CD4-positive, alpha-beta T cell (primary cell): ENCODE measurements around the gene ARHGAP26. TPM values are rescaled to one million over a fixed set of nuclear protein-coding genes. Genes with fewer than 3 reads are reported as not detected.
A peak's percentile ranks its signal among the peaks of the same experiment; 100 is the strongest.

Source experiments
- ATAC-seq: fragments of 200-7000 bp; cut with Tn5 transposase; one replicate; pipeline ENCODE4 v1.10.0; 2022; ENCODE audit warnings: mild to moderate bottlenecking; ENCODE audit not compliant: poor library complexity
- CTCF ChIA-PET: fragments of 350-600 bp; sonication (Branson Sonifier 250); formaldehyde crosslinking; loops from one replicate; lab custom pipeline; 2021; ENCODE audit warnings: antibody characterized with exemption, inconsistent platforms; lab: Charles Lee
- POLR2A ChIA-PET: fragments of 350-600 bp; sonication (Branson Sonifier 250); formaldehyde crosslinking; loops from one replicate; lab custom pipeline; 2021; ENCODE audit warnings: antibody characterized with exemption, inconsistent platforms; lab: Charles Lee
- DNase-seq, 14 experiments: peaks; one replicate each; pipeline ENCODE4 v3.0.0-alpha.2; 2013 to 2020; ENCODE audit warnings: mixed read lengths in 2 of 14
- H3K27ac ChIP-seq, 2 donors: one replicate each; pipeline versions ENCODE4 v1.5.1 to v1.7.0; 2013; ENCODE audit warnings: low read length in 2 of 2, low read depth in 1 of 2, mild to moderate bottlenecking in 1 of 2
- H3K27me3 ChIP-seq, 2 experiments: 1 replicate in 1 of 2; 2 replicates in 1 of 2; pipeline versions ENCODE4 v1.6.1 to v1.7.0; 2013; ENCODE audit warnings: low read length in 2 of 2, control low read depth in 1 of 2, mild to moderate bottlenecking in 1 of 2, moderate library complexity in 1 of 2; ENCODE audit not compliant: insufficient read depth in 2 of 2, control insufficient read depth in 1 of 2
- H3K36me3 ChIP-seq: one replicate; pipeline ENCODE4 v1.6.1; 2013; ENCODE audit warnings: low read length, control low read depth; ENCODE audit not compliant: insufficient read depth
- H3K4me1 ChIP-seq: one replicate; pipeline ENCODE4 v1.6.1; 2013; ENCODE audit warnings: low read length, control low read depth; ENCODE audit not compliant: insufficient read depth
- H3K4me3 ChIP-seq: one replicate; pipeline ENCODE4 v1.5.1; 2013; ENCODE audit warnings: mild to moderate bottlenecking, low read length, moderate library complexity
- H3K9me3 ChIP-seq, 2 experiments: 1 replicate in 1 of 2; 2 replicates in 1 of 2; pipeline versions ENCODE4 v1.6.1 to v1.7.0; 2013; ENCODE audit warnings: low read length in 2 of 2, mild to moderate bottlenecking in 2 of 2, control low read depth in 1 of 2, moderate library complexity in 1 of 2; ENCODE audit not compliant: control insufficient read depth in 1 of 2, insufficient read depth in 1 of 2
- H3K27ac Mint-ChIP-seq: one replicate; pipeline ENCODE4 v1.8.0; 2020; ENCODE audit warnings: mixed read lengths
- H3K27me3 Mint-ChIP-seq: one replicate; pipeline ENCODE4 v1.8.0; 2021; ENCODE audit warnings: mixed read lengths
- H3K36me3 Mint-ChIP-seq: one replicate; pipeline ENCODE4 v1.8.0; 2021; ENCODE audit warnings: low read depth, mixed read lengths
- H3K4me1 Mint-ChIP-seq: one replicate; pipeline ENCODE4 v1.8.0; 2021; ENCODE audit warnings: low read depth, mixed read lengths
- H3K4me3 Mint-ChIP-seq: one replicate; pipeline ENCODE4 v1.8.0; 2020; ENCODE audit warnings: mild to moderate bottlenecking, mixed read lengths
- H3K9me3 Mint-ChIP-seq: one replicate; pipeline ENCODE4 v1.8.0; 2020; ENCODE audit warnings: mixed read lengths
- CTCF ChIP-seq: fragments of 200-600 bp; IDR thresholded peaks from one replicate; pipeline ENCODE4 v1.8.0; 2022; ENCODE audit warnings: antibody characterized with exemption, mild to moderate bottlenecking
- intact Hi-C, 2 experiments: fragments of 100-400 bp; cut with DNase I in 1 of 2; cut with micrococcal nuclease in 1 of 2; formaldehyde crosslinking; loops; one replicate each; pipeline versions ENCODE4 v1.15.1 to v1.9.0; 2023 to 2025; cut with DNase I, micrococcal nuclease
- total RNA-seq, 174 experiments: library from RNA in 2 of 174; stranded (reverse) in 2 of 174; gene quantifications; one replicate each; pipeline ENCODE4 v1.2.3 and lab custom pipeline; 2021 to 2026

Gene ARHGAP26
- total RNA-seq, 2 experiments from 2014 or later, result 24.9 to 27.3 TPM

GRCh38 chr5:142826741-142827492 is 56.7 kb downstream of the ARHGAP26 start:
- intact Hi-C loops, result no loop called here
- no peak for TF ChIP-seq CTCF

GRCh38 chr5:142827934-142828576 is 57.9 kb downstream of the ARHGAP26 start:
- H3K27ac Mint-ChIP-seq, result no peak overlapping the region
- Histone ChIP-seq H3K27me3 (no peaks in the 10 kb centered on the region), H3K27ac (no peak overlapping the region), H3K4me3 (no peak overlapping the region), H3K36me3 (no peaks in the 10 kb centered on the region), H3K9me3 (no peaks in the 10 kb centered on the region), H3K4me1 (peaks cover 19% of the 10 kb centered on the region)
- peaks cover 74% of the 10 kb centered on the region for H3K4me1 Mint-ChIP-seq
- CTCF ChIA-PET, result no interaction called here
- H3K9me3 Mint-ChIP-seq, result no peaks in the 10 kb centered on the region
- DNase-seq (no peak), ATAC-seq (no peak)
- intact Hi-C loops, result no loop called here
- no peak overlapping the region for H3K4me3 Mint-ChIP-seq
- no peaks in the 10 kb centered on the region for H3K27me3 Mint-ChIP-seq
- POLR2A ChIA-PET, result interaction anchor here (1.1 kb wide), 1 partner anchor 27 kb away, joined by 3 read pairs; no protein-coding TSS in a partner anchor
- TF ChIP-seq CTCF, result no peak
- H3K36me3 Mint-ChIP-seq, result no peaks in the 10 kb centered on the region

More at GRCh38 chr5:142826741-142827492, 56.7 kb downstream of the ARHGAP26 start:
- Mint-ChIP-seq H3K4me1 (peaks cover 71% of the 10 kb centered on the region), H3K9me3 (no peaks in the 10 kb centered on the region), H3K4me3 (no peak overlapping the region), H3K27ac (no peak overlapping the region), H3K27me3 (no peaks in the 10 kb centered on the region), H3K36me3 (no peaks in the 10 kb centered on the region)
- ATAC-seq (no peak), DNase-seq (peak in 4 of 14 experiments; percentile 31 to 59 (median 52))
- Histone ChIP-seq H3K27ac (no peak overlapping the region), H3K4me3 (no peak overlapping the region), H3K36me3 (no peaks in the 10 kb centered on the region), H3K4me1 (peaks cover 19% of the 10 kb centered on the region), H3K9me3 (no peaks in the 10 kb centered on the region), H3K27me3 (no peaks in the 10 kb centered on the region)
- POLR2A ChIA-PET, result no interaction called here
- CTCF ChIA-PET, result interaction anchor here (0.8 kb wide), 1 partner anchor 17 kb away, joined by 3 read pairs; no protein-coding TSS in a partner anchor

- ChIA-PET POLR2A (no interaction called here), CTCF (no interaction called here)
- H3K4me3 Mint-ChIP-seq, result no peak overlapping the region
- Histone ChIP-seq H3K27ac (no peak overlapping the region), H3K9me3 (no peaks in the 10 kb centered on the region), H3K4me1 (peaks cover 19% of the 10 kb centered on the region), H3K36me3 (no peaks in the 10 kb centered on the region), H3K27me3 (no peaks in the 10 kb centered on the region), H3K4me3 (no peak overlapping the region)
- H3K9me3 Mint-ChIP-seq, result no peaks in the 10 kb centered on the region
- DNase-seq (no peak), ATAC-seq (no peak)
- H3K36me3 Mint-ChIP-seq, result no peaks in the 10 kb centered on the region
- no peaks in the 10 kb centered on the region for H3K27me3 Mint-ChIP-seq
- TF ChIP-seq CTCF, result no peak
- H3K27ac Mint-ChIP-seq, result no peak overlapping the region
- H3K4me1 Mint-ChIP-seq, result peaks cover 66% of the 10 kb centered on the region
- intact Hi-C loops, result no loop called here
These were observed 58.8 kb downstream of the ARHGAP26 start for GRCh38 chr5:142828797-142829535.
